Measurements from ENCODE around the gene DYNLT2.
"Not testable (repeated sequence)": the region's sequence is repeated elsewhere in the genome, so short reads cannot be mapped to it uniquely, and the experiment has no call there.

DYNLT2 gene

GRCh38 chr6:169783971-169784820 lies 32.8 kb upstream of the DYNLT2 start:
- DNase-seq (ENCODE audit: low read depth): no peak

DNA sequence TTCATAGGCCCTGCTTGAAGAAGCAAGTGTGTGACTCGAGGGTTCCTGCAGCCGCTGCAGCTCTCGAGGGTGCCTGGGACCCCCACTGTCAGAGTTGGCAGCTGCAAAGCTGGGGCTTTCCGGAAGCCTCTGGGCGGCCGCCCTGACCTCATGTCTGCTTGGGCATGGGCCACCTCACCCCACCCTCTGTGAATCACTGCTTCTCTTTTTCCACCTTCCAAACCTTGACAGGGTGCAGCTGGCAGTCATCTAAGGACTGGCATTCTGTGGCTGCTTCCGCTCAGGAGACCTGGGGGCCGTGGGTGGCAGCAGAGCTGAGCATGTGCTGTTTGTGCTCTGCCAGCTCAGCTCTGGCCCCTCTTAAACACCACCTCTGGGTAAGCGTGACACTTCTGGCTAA lies 32.0 kb upstream of the DYNLT2 start:
- no peak for DNase-seq (ENCODE audit: low read depth)

DNA sequence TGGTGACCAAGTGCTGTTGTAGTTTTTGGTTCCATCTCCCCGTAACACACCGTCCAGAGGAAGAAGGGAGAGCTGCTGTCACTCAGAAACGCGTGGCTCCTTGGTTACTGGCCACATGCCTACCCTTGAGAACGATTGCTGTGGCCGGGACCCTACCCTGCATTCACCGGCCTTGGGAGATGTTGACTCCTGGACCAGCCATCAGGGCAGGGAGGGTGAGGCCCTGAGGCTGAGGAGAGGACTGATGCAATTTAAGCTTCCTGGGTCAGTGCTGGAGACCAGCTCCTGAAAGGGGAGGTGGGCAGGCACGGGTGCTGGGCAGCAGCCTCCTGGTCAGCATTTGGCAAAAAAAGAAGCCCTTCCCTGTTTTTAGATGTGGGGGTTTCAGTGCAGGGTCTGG lies 31.6 kb upstream of the DYNLT2 start:
- DNase-seq (ENCODE audit: low read depth): no peak

DNA sequence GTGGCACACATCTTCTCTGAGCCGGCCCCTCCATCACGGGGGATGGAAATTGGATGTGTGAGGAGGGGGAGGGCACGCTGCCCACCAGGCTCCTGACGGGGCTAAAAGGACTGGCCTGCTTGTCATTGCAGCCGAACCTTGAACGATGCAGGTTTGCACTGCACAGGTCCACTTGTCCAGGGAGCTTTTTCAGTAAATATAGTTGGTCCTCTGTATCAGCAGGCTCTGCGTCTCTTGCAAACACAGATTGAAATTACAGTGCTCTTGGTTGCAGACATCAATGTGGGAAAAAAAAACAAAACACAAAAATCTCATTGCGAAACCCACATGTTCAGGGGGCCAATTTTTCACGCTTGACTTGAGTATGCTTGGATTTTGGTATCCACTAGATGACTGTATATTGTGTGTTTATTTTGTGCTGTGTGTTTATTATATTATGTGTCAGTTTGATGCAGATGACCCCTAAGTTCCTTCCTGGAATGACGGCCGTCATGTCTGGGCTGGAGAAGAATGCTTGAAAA lies 29.3 kb upstream of the DYNLT2 start:
- DNase-seq (ENCODE audit: low read depth): no peak

DNA sequence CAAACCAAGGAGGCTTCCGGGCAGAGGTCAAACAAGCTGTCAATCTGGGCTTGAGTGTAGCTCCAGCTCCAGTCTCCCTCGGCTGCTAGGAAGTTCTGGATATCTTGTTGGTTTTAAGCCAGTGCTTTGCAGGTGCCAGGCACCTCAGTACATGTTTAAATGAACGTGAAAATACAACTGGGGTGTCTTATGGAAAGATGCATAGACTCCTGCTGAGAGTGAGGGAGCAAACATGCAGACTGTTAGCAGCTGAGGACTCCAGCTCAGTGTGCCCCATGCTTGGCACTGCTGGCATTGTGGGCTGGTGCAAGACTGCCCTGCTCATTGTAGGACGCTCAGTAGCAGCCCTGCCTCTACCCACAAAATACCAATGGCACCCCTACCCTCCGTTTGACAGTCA lies 28.5 kb upstream of the DYNLT2 start:
- no peak for DNase-seq (ENCODE audit: low read depth)

GRCh38 chr6:169779092-169779815 lies 27.9 kb upstream of the DYNLT2 start:
- no peak for DNase-seq (ENCODE audit: low read depth)

GRCh38 chr6:169778646-169779045 lies 27.3 kb upstream of the DYNLT2 start:
- no peak for DNase-seq (ENCODE audit: low read depth)

DNA sequence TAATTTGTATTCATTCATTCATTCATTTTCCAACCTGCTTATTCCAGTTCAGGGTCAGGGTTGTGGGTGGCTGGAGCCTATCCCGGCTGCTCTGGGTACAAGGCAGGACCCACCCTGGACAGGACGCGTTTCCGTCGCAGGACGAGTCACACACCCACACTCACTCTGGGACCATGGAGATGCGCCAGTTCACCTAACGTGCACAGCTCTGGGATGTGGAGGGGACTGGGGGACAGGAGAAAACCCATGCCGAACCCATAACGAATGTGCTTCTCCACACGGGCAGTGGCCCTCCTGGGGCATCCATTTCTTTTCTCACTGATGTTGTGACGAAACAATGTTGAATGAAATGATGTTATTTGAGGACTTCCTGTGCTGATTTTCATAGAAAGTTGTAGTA lies 26.5 kb upstream of the DYNLT2 start:
- DNase-seq (ENCODE audit: low read depth): no peak

DNA sequence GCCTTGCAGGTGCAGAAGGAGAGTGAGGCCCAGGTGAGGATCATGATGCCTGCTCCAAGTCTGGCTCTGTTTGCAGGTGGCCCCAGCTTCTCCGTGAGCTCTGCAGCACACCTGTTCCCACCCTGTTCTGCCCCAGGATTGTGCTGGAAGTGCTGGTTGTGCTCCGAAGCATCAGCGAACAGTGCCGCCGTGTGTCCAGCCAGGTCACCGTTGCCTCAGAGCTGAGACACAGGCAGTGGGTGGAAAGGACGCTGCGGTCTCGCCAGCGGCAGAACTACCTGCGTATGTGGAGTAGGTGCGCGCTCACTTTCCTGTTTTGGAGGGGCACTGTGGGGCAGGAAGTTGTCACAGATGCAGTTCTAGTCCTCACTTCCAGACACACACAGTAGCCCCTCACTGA lies 25.0 kb upstream of the DYNLT2 start:
- no peak for DNase-seq (ENCODE audit: low read depth)

GRCh38 chr6:169775321-169775720 lies 23.9 kb upstream of the DYNLT2 start:
- no peak for DNase-seq (ENCODE audit: low read depth)

GRCh38 chr6:169774347-169774746 lies 23.0 kb upstream of the DYNLT2 start:
- no peak for DNase-seq (ENCODE audit: low read depth)

DNA sequence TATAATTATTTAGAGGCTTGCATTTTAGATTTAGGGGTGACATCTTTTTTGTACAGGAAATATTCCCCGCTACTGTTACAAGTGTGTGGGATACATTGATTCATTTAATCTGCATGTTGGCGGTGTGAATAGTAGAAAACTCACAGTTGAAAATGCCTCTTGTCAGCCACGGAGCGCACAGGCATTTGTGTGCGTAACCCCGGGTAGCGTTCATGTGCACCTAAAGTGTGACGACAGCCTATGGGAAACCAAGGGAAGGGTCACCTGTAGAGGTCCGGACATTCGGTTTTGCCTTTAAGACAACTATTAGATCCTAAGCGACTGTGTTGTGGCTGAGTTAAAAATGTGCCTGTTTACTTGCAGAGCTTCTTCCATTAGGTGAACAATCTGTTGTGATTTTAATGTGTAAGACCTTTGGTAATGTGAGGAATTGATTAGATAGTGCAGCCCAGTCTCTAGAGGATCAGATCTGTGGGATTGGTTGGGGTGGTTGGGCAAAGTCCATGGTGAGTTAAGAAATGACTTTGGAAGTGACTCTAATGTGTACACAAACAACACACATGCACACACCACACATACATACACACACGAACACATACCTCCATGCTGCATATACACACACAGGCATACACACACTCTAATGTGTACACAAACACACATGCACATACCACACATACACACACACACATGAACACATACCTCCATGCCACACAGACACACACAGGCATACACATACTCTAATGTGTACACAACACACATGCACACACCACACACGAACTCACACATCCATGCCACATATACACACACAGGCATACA lies 15.8 kb upstream of the DYNLT2 start:
- no peak for DNase-seq (ENCODE audit: low read depth)

- no peak for DNase-seq (ENCODE audit: low read depth)
These were observed 14.9 kb upstream of the DYNLT2 start for GRCh38 chr6:169766232-169766631.

DNA sequence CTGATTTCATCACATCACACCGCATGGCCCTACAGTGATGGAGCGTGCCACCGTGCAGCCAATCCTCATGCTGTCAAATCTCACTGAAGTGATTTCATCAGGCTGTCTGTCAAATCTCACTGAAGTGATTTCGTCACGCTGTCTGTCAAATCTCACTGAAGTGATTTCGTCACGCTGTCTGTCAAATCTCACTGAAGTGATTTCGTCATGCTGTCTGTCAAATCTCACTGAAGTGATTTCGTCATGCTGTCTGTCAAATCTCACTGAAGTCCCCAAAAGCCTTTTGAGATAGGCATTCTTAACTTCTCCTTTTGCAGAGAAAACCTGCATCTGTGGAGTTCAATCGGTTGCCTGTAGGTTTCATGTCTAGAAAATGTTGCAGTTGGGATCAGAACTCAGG lies 14.4 kb upstream of the DYNLT2 start:
- not testable (repeated sequence) for DNase-seq (ENCODE audit: low read depth)

DNA sequence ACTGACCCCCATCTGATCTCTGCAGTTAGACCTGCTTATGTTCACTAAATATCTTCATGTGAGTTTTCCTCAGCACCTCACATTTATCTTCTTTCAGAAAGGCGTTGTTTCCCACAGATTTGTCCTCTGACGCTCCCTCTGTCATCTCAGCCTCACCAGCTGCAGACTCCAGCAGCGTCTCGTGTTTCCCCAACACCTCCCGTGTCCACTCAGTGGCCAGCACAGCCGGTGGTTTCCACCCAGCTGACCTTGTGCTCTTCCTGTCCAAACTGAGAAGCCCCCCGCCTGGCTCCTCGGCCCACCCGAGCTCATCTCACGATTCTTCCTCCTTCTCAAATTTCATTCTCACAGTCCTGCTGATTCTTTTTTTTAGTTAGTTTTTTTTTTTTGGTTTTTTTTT lies 12.5 kb upstream of the DYNLT2 start:
- DNase-seq (ENCODE audit: low read depth): no peak

- no peak for DNase-seq (ENCODE audit: low read depth)
These were observed 11.9 kb upstream of the DYNLT2 start for GRCh38 chr6:169763308-169763707.

DNA sequence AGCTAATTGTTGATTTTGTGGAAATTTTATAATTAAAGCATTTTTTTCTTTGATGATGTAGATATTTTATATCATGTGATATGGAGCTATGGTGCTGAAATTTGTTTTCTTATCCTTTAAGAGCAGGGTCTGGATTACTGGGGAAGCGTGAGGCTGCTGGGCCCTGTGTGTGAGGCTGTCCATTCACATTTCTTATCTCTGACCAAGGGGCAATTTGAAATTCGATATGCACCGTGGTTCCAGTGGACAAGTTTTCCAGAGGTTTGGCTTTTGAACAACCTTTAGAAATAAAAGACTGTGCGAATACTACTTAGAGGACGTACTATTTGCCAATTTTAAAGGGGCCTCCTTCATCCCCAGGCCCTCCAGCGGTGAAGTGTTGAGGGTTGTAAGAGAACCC lies 3.8 kb upstream of the DYNLT2 start:
- DNase-seq (ENCODE audit: low read depth): no peak

GRCh38 chr6:169752074-169752623 lies 777 bp upstream of the DYNLT2 start:
- peak; percentile 3 for DNase-seq (ENCODE audit: low read depth)

DNA sequence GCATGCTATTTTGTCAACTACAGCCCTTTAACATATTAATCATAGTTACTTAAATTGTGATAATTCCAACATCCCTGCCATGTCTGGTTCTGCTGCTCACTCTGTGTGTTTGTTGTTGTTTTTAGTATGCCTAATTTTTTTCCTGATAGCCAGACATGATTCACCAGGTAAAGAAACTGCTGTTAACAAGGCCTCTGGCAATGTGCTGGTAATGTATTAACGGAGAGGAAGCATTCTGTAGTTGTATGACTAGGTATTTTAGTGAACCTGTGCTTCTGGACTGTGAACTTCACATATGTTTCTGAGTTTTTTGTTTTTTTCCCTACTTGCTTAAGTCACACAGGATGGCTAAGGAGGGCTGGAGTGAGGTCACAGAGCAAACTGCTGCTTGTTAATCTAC lies 4.8 kb downstream of the DYNLT2 start:
- no peak for DNase-seq (ENCODE audit: low read depth)

DNA sequence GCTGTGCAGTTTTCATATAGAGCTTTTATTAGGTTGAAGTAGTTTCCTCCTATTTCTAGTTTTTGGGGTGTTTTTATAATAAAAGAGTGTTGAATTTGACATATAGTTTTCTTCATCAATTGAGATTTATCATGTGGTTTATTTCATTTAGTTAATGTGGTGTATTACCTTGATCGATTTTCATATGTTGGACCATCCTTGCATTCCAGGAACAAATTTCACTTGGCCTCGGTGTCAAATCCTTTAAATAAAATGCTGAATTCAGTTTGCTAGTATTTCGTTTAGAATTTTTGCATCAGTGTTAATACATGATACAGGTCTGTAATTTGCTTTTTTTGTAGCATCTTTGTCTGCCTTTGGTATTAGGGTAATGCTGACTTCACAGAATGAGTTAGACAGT lies 6.0 kb downstream of the DYNLT2 start:
- DNase-seq (ENCODE audit: low read depth): no peak

GRCh38 chr6:169741344-169741743 lies 10.0 kb downstream of the DYNLT2 start:
- no peak for DNase-seq (ENCODE audit: low read depth)

GRCh38 chr6:169738976-169739529 lies 12.3 kb downstream of the DYNLT2 start:
- no peak for DNase-seq (ENCODE audit: low read depth)

Data from GM04504 (cell line).